NB4 (cell line): ENCODE data around the gene SEMA3C.

ENCODE experiments used
- DNase-seq: peaks from one replicate; pipeline ENCODE4 v3.0.0; 2010; ENCODE audit warnings: low read depth
- H3K4me3 ChIP-seq: one replicate; pipeline ENCODE4 v1.5.1; 2011; ENCODE audit warnings: mild to moderate bottlenecking, low read depth, low read length, moderate library complexity
- CTCF ChIP-seq: IDR thresholded peaks from one replicate; pipeline ENCODE4 v1.5.1; 2012; ENCODE audit warnings: low read depth, low read length
- MAX ChIP-seq: IDR thresholded peaks from 2 replicates; pipeline ENCODE4 v1.6.1; 2011; ENCODE audit warnings: low read depth, low read length
- MYC ChIP-seq: IDR thresholded peaks from 2 replicates; pipeline ENCODE4 v1.6.1; 2011; ENCODE audit warnings: low read depth, low read length
- POLR2A ChIP-seq: IDR thresholded peaks from 2 replicates; pipeline ENCODE4 v1.6.1; 2011; ENCODE audit warnings: mild to moderate bottlenecking; ENCODE audit not compliant: insufficient read length; ENCODE audit errors: extremely low read depth

SEMA3C gene

GRCh38 chr7:80771523-80771922 is 147.3 kb downstream of the SEMA3C start:
- DNase-seq = no peak
- H3K4me3 ChIP-seq = no peak overlapping the region
- no peak for TF ChIP-seq MAX
- no peak for TF ChIP-seq POLR2A

GRCh38 chr7:80770675-80771081 is 148.2 kb downstream of the SEMA3C start:
- TF ChIP-seq MYC (no peak), CTCF (no peak), MAX (no peak), POLR2A (no peak)
- H3K4me3 ChIP-seq = no peak overlapping the region
- peak; percentile 8 for DNase-seq

GRCh38 chr7:80770061-80770460 is 148.8 kb downstream of the SEMA3C start:
- no peak for TF ChIP-seq POLR2A
- TF ChIP-seq MAX = no peak
- TF ChIP-seq CTCF = no peak
- TF ChIP-seq MYC = no peak
- DNase-seq = no peak
- no peak overlapping the region for H3K4me3 ChIP-seq

- no peak overlapping the region for H3K4me3 ChIP-seq
- DNase-seq = no peak
- TF ChIP-seq POLR2A = no peak
- no peak for TF ChIP-seq MAX
- TF ChIP-seq MYC = no peak
- TF ChIP-seq CTCF = no peak
These were observed 150.1 kb downstream of the SEMA3C start for GRCh38 chr7:80768756-80769155.

GRCh38 chr7:80767654-80768053 is 151.2 kb downstream of the SEMA3C start:
- no peak for DNase-seq
- TF ChIP-seq MYC (no peak), MAX (no peak), POLR2A (no peak), CTCF (no peak)
- H3K4me3 ChIP-seq = no peak overlapping the region

GRCh38 chr7:80766724-80767123 is 152.1 kb downstream of the SEMA3C start:
- TF ChIP-seq MAX (no peak), POLR2A (no peak), CTCF (no peak), MYC (no peak)
- H3K4me3 ChIP-seq = no peak overlapping the region
- DNase-seq = no peak
